ENCODE measurements around the gene CDC42.

The CDC42 gene

DNA sequence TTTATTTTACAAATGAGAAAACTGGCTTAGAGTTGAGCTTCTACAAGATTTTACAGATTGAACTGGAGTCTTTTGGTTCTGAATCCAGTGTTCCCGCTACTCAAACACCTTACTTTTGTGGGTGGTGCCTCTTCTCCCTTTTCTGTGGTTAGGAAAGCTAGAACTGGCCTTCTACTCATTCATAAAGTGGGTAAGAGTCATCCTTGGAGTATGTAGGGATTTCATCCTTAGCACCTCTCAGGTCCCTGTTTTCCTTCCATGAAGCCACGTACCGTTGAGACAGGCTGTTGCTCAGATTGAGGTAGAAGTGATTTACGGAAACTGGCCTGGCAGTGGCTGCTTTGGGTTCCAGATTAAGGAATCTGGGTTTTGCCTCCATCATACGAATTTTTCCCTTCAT lies 54.6 kb downstream of the CDC42 start:
- DNase-seq (ENCODE audit: low read depth in 2 of 2, low spot score in 1 of 2): no peak

DNA sequence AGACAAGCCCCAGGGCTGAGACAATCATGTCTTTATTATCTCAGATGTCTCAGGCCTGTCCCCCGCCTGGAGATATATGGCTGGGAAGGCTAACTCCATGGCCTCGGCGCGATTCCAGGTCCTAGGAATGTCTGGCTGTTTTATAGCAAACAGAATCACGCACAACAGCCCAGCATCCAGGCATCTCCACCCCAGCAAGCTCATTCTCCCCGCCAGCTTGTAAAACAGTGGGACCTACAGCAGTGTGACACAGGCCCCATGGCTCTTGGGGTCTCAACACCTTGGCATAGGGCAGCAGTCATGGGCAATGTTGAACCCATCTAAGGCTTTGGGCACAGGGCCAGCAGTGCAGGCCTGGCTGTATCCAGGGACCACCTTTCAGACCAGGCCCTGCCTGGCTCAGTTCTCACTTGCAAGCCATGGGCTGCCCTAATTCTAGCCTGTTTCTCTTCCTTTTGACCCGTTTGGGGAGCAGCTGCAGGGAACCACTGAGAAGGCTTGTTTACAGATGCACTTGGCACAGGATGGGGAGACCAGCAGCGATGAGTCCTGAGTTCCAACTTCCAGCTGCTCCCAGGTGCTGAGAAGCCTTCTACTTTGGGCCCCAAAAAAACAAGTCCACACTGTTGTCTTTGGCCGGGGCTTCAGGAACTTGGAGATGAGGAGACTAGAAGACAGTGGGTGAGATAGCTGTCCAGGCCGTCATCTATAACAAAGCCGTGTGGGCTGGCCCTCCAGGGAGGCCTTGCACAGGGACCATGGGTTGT lies 56.0 kb downstream of the CDC42 start:
- DNase-seq (ENCODE audit: low read depth in 2 of 2, low spot score in 1 of 2): no peak

DNA sequence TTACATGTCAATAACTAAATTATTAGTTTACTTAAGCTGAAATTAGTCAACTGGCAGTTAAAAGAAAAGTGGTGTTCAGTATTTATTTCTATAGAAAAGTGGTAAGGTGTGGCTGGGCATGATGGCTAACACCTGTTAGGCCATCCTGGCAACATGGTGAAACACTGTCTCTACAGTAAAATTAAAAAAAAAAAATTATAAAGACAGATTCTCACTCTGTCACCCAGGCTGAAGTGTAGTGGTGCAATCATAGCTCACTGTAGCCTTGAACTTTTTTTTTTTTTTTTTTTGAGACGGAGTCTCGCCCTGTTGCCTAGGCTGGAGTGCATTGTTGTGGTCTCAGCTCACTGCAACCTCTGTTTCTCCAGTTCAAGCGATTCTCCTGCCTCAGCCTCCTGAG lies 57.5 kb downstream of the CDC42 start:
- no peak for DNase-seq (ENCODE audit: low read depth in 2 of 2, low spot score in 1 of 2)

DNA sequence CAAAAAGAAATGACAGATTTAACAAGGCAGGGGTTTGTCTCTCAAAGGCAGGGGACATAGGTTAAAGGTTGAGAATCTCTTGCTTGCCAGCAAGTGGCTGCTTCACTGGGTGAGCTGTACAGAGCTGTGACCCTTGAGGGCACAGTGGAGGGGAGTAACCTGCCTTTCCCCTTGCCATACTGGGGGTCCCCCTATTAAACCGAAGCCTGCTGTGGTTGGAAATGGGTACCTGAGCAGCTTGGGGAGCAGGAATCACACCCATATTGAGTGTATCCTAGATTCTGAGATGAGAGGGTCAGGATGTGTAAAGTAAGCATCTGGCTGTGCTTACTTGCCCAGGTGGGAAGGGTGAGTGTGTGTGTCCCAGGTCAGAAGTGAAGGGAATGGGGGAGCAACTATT lies 58.6 kb downstream of the CDC42 start:
- DNase-seq (ENCODE audit: low read depth in 2 of 2, low spot score in 1 of 2): no peak

DNA sequence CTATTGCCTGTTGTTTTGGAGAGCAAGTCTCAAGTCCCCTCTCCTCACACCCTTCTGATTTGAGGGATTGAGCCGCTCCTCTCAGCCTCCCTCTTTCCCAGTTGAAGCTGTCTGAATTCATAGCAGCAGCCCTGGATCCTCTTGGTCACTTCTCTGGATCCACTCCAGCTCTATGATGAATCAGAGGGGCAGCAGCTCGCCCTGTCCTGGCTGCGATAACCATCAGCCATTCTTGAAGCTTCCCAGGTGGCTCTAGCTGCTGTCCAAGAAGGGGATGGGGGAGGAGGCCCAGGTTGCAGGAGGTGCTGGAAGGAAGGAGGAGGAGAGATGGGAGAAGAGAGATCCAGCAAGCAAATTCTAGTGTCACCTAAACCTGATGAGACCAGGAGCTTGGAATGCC lies 59.1 kb downstream of the CDC42 start:
- no peak for DNase-seq (ENCODE audit: low read depth in 2 of 2, low spot score in 1 of 2)

DNA sequence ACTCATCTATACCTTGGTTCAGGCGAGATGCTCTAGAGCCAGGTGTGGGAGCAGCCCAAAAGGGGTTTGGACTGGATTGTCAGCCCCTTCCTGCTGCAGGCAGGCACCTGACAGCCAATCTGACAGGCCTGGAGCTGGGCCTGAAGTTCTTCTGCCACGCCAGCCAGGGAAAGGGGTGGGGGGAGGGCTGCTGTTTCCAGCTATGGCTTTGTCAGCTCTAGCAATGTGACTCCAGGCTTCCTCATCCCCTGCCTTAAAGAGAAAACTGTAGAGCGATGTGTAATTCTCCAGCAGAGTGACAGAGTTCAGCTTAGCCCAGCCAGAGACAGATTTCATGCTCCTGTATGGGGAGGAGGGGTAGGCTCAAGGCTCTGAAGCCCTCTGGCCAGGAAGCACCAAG lies 60.0 kb downstream of the CDC42 start:
- DNase-seq (ENCODE audit: low read depth in 2 of 2, low spot score in 1 of 2): no peak

DNA sequence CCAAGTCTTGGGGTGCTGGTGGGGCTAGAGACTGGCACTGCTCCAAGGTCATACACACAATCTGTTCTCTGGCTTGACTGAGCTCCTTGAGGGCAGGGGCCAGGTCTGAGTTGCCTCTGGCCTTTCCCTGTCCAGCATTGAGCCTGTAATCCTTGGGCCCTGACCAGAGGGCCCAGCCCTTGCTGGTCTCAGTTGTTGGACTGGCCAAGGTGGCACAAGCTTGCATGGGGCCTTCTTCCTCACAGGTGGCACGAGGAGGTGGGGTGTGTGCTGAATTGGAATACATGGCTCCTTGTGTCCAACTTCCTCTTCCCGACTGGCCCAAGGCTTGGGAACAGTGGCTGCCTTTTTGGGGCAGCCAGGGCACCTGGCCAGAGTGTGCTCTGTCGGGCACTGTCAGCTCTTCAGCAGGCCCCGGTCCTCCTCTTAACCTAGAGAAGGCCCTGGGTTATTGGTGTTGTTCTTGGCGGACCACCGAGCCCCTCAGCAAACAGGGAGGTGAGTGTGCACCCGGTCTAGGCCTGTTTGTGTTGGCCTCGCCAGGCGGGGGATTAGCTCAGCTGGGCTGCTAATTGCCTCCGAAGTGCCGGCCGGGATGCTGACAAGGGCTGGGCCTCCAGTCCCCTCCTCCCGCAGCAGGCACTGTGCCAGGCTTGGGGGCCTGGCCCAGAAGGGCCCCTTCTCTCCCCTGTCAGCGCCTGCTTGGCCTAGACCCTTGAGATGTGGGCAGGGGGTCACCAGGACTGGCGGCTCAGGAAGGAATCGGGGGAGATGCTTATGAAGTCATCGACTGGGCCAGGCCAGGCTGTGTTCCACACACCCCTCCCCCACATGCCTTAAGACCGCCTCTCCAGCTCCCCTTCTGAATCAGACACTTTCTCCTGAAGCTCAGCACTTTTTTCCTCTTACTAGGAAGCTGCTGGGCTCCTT lies 61.8 kb downstream of the CDC42 start:
- no peak for DNase-seq (ENCODE audit: low read depth in 2 of 2, low spot score in 1 of 2)

DNA sequence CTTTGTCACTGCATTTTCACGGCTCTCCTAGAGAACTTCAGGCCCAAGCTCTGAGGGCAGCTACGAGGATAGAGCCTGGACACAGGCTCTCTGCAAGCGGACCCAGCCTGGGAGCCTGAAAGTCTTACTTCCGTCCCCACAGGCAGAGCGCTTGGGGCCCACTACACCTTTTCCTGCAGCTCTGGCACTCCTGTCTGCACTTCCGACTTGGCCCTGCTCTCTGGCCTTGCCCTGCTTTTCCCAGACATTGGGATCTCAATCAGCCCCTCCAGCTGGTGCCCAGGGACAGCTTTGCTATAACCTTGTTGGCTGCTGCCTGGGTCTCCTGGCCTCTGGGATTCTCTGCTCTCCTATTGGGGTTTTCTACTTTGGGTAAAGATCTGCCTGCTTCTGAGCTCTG lies 62.8 kb downstream of the CDC42 start:
- no peak for DNase-seq (ENCODE audit: low read depth in 2 of 2, low spot score in 1 of 2)

DNA sequence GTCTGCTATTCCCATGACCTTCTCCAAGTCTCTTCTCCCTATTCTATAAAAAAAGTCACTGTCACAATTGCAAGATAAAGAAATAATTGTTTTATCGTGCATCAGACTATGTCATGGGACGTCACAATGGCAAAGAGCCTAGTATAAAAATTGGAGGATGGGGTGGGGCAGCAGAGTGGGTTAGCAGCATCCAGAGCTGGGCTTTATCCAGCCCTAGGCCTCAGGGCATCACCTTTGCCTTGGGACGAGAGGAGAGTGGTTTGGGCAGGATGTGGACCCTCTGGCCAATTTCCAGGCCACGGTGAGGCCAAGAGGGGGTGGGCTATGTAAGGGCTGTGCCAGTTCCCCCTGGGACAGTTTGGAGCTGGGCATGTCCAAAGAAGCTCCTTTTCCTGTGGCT lies 64.7 kb downstream of the CDC42 start:
- DNase-seq (ENCODE audit: low read depth in 2 of 2, low spot score in 1 of 2): no peak

DNA sequence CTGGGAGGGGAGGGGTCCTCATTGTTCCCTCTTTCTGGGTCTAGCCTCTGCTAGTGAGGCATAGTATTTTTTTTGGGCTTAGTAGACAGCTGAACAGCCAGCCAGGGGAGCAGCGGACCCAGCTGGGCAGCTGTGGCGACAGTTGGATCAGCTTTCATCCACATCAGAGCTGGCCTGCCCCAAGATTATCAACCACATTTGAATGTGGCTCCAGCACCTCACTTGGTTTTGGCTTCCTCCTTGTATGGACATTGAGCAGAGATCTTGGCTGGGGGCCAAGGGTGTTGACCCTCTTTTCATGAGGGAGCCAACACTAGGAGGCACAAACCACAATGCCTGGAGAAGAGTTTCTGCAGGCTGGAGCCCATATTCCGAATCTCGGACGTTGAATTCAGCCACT lies 65.3 kb downstream of the CDC42 start:
- no peak for DNase-seq (ENCODE audit: low read depth in 2 of 2, low spot score in 1 of 2)

DNA sequence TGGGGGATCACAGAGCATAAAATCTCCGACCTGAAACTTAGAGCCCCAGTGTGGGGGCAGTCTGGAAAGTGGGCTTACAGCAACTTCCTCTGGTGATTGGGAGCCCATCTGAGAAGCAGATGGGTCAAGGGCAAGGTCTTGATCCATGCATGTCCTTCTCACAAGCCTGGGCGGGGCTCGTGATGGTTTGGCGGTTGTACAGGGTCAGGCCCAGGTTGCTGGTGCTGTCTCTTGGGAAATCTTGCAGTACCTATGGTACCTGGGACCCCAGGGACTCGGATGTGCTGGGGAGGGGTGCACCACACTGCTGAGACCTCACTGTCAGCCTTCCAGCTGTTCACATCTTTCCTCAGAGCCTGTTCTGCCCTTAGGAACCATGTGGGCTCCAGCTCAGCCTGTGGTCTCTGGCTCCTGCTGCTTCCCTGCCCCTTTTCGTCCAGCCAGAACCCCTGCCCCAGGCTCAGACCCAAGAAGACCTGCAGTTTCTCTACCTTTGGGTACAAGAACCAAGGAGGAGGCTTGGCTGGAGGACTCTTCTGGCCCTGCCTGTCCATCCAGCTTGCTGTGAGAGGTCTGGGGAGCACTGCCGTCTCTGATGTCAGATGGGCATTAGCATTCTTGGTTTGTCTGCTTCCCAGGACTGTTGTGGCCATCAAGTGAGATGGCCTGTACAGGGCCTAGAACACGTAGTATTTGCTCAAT lies 65.9 kb downstream of the CDC42 start:
- DNase-seq (ENCODE audit: low read depth in 2 of 2, low spot score in 1 of 2): no peak

DNA sequence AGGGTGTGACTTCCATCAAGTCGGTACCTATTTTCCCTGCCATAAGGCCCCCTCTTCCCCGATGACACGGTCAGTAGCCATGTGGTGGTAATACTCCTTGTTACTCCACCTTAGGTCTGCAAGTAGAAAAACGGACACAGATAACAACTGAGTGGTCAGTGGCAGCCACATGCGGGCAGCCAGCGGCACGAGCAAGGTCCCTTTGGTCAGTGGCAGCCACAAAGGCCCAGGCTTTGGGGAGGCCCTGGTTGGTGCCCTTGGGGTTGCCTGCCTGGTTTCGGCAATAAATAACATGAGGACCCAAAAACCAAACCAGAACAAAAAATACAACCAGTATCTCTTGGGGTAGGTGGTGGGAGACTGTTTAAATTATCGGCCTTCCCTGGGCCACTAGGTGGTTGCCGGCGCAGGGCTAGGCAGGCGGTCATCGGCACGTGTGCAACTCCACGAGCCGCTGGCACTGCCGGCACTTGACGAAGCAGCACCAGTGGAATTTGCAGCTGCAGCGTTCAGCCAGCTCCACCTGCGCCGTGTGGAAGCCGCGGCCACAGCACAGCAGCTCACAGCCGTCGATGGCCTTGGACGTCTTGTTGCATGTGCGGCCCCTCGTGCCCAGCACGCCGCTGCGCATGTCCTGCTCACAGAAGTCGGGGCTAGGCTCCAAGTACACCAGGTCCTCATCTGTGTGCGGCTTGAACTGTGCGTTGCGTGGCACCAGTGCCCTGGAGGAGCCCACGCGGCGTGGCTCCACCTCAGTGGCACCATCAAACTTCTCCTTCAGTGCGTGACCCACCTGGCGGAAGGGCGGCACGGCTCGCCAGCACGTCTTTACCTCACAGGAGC lies 67.3 kb downstream of the CDC42 start:
- no peak for DNase-seq (ENCODE audit: low read depth in 2 of 2, low spot score in 1 of 2)

DNA sequence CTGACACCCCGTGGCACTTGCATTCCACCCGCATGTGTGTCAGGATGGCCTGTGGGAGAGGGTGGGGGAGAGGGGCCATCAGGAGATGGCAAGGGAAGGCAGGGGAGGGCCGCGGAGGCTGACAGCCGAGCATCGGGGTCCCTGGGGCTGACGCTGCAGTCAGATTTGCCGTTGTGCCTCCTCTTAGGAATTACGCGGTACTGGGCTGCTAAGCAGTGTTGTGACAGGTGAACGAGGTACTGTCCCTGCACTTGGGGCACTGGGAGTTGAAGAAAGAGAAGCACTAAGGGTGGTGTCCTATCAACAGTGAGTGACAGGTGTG lies 67.9 kb downstream of the CDC42 start:
- no peak for DNase-seq (ENCODE audit: low read depth in 2 of 2, low spot score in 1 of 2)

DNA sequence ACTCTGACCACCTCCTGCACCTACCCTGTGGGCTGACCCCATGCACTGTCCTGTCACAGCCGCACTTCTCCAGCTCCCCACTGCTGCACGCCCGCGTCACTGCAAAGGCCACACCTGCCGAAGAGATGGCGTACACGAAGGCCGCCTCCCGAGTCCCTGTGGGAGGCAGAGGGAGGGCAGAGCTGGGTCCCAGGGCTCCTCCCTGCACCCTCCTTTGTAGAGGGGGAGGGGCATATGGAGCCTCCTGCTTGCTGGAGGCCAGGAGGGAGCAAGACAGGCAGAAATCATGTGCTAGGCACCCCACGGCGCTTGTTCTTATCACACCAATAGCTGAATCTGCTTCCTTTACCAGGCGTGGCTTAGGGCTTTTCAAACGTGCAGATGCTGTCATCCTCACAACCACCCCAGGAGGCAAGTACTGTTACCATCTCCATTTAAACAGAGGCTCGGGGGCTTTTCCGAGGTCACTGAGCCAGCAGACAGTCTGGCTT lies 69.0 kb downstream of the CDC42 start:
- DNase-seq (ENCODE audit: low read depth in 2 of 2, low spot score in 1 of 2): no peak

DNA sequence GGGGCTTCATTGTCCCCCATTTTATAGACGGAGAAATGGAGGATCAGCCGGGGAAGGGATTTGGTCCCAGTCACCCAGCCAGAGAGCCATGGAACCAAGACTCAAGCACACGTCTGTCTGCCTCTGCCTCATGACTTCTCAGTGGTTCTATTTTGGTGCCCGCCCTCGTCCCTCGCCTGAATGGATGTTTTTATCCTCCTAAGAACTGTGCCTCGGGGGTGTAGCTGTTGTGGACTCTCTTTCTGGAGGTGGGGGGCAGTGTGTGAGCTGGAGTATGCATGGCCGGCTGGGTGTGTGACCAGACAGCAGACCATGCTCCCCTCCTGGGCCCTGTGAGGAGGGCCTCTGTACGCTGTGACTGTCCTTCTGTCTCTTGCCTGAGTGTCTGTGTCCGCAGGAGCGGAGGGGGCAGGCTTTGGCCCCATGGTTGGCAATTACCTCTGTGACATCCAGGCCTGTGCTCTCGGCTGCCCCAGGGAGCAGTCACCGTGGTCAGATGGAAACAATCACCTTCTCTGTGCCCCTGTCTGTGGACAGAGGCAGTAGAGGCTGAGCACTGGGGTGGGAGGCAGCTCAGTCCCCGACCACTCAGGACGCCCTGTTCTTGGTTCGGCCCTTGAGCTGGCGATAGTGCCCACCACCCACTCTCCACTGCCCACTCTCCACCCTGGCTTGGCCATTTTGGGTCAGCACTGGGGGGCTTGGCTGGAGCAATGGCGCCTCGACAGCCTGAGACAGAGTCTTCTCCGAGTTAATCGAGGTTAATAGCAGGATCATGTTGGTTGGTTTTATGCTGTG lies 70.0 kb downstream of the CDC42 start:
- DNase-seq (ENCODE audit: low read depth in 2 of 2, low spot score in 1 of 2): no peak

DNA sequence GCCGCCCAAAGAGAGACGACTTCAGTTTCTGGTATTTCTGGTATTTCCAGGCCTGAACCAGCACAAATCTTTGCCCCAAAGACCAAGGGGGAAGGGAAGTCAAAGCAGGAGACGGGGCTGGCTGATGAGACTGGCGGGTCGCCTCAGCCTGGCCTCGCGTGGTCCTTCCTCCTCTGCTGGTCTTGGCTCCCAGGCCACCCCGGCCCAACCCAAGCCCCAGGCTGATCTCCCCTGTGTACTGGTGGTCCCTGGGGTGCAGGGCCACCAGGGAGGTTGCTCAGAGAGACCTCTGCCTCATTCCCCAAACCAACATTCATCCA lies 70.5 kb downstream of the CDC42 start:
- no peak for DNase-seq (ENCODE audit: low read depth in 2 of 2, low spot score in 1 of 2)

DNA sequence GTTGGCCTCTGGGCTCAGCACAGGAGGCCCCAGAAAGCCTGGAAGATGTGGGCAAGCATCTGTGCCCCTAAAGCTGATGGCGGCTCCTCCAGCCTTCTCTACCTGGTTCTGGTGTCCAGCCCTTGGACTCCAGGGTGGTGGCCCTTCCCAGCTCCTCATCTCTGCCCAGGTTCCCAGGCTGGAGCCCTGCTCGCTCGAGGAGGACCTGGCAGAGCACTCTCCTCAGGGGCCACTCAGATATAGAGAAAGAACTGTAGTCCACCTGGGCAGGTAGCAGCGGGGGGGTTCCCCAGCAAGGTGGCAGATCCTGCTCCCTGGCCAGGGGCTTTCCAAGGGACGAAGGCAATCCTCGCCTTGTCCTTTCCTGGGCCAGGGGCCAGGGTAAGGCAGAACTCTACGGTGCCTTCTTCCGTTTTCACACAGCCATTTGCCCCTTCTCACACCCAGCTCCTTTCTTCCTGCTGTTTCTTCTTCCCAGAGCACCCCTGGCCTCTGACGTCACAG lies 71.4 kb downstream of the CDC42 start:
- DNase-seq (ENCODE audit: low read depth in 2 of 2, low spot score in 1 of 2): no peak

DNA sequence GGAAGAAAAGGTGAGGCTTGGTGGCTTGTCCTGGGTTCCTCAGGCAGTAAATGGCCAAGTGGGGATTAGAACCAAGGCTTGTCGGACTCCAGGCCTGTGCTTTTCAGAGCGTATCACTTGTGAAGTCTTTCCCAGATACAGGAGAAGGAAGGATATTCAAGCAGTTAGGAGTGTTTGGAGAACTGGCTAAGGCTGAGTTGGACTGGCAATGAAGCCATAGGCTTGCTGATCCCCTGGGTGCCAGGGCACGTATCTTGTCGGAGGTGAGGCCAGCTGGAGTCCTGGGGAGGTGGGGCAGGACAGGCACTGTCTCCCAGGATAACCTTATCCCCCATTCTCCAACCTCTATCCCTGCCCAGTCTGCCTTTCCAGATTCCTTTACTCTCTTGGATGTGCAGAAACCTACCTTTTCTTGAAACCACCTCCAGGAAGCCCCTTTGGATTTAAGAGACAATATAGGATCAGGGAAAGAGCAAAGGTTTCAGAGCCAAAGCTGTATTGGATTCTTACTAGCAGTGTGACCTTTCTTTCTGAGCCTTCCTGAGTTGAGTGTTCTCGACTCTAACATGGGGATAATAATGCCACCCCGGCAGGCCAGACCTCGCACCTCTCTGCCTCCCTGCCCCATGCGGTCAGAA lies 72.2 kb downstream of the CDC42 start:
- no peak for DNase-seq (ENCODE audit: low read depth in 2 of 2, low spot score in 1 of 2)

DNA sequence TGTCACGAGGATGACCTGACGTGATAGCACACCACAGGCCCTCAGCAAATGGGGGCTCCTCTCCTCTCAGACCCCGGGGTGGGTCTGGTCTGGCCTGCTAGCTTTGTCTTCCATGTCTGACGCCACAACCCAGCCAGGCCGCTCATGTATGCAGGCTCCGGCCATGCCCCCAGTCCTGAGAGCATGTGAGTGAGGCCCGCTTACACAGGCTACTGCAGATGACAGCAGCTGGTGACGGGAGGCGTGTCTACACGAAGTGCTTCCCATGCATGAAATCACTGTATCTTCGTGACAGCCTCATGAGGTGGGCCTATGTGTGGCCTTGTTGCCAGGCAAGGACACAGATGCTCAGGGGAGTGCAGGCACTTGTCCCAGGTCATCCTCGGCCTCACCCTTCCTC lies 74.0 kb downstream of the CDC42 start:
- DNase-seq (ENCODE audit: low read depth in 2 of 2, low spot score in 1 of 2): no peak

DNA sequence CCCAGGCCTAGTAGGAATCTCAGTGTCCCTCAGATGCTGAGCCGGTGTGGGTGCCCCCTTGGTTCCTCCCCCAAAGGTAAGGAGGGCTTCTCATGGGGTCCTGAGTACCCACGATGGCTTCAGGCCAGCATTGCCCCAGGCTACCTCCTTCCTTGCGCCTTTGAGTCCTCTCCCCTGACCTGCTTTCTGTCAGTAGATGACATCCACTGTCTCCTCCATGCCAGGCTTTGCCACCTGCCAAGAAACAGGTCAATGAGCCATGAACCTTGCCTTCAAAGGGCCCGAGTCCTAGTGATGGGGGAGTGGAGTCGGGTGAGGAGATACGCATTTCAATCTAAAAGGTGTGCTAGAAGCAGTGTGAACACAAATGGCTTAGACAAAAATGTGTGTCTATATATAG lies 74.7 kb downstream of the CDC42 start:
- no peak for DNase-seq (ENCODE audit: low read depth in 2 of 2, low spot score in 1 of 2)

Measured in stimulated activated CD8-positive, alpha-beta memory T cell treated with anti-CD3 and anti-CD28 coated beads, Interleukin-4, amount 100 ng/mL, for 4 hours (primary cell).